Thyroid gland (tissue), 4 donors: Measurements from ENCODE around the gene LUZP2. TPM values are rescaled to one million over a fixed set of nuclear protein-coding genes. Genes with fewer than 3 reads are reported as not detected.

Experiments used
- DNase-seq, 2 donors: peaks; one replicate each; pipeline ENCODE4 v3.0.0-alpha.2; 2019
- H3K27ac ChIP-seq, 3 donors: fragments of 200-600 bp; sonication (generic); 1 replicate in 2 of 3; 2 replicates in 1 of 3; pipeline ENCODE4 v1.5.1; 2016 to 2019; ENCODE audit warnings: mild to moderate bottlenecking in 1 of 3, moderate library complexity in 1 of 3
- H3K27me3 ChIP-seq: fragments of 200-600 bp; sonication (generic); one replicate; pipeline ENCODE4 v1.5.1; 2019
- H3K36me3 ChIP-seq, 2 donors: fragments of 200-600 bp; sonication (generic); one replicate each; pipeline ENCODE4 v1.5.1; 2016 to 2019
- H3K4me1 ChIP-seq, 2 donors: fragments of 200-600 bp; sonication (generic); one replicate each; pipeline ENCODE4 v1.5.1; 2017 to 2019
- H3K4me3 ChIP-seq, 3 donors: fragments of 200-600 bp; sonication (generic); replicated peaks in 1 of 3; 1 replicate in 2 of 3; 2 replicates in 1 of 3; pipeline ENCODE4 v1.5.1; 2016; ENCODE audit warnings: mild to moderate bottlenecking in 1 of 3
- H3K9me3 ChIP-seq: fragments of 200-600 bp; sonication (generic); one replicate; pipeline ENCODE4 v1.5.1; 2017
- CTCF ChIP-seq, 6 experiments: fragments of 200-600 bp in 3 of 6; fragments of 450-650 bp in 3 of 6; sonication (generic) in 3 of 6; IDR thresholded peaks; one replicate each; pipeline ENCODE4 v1.5.1; 2016 to 2019; ENCODE audit warnings: antibody characterized with exemption in 6 of 6, mild to moderate bottlenecking in 2 of 6, inconsistent platforms in 1 of 6, moderate library complexity in 1 of 6
- POLR2A ChIP-seq, 2 donors: fragments of 450-650 bp; IDR thresholded peaks; one replicate each; pipeline ENCODE4 v1.6.1; 2017; ENCODE audit warnings: antibody characterized with exemption in 2 of 2, mild to moderate bottlenecking in 2 of 2, moderate library complexity in 1 of 2
- WGBS, 2 donors: methylation state at CpG; one replicate each; pipeline ENCODE4 v1.1.5; 2017; 5-methylcytosine and 5-hydroxymethylcytosine counted together
- intact Hi-C: fragments of 100-400 bp; cut with DNase I; formaldehyde crosslinking; loops from one replicate; pipeline ENCODE4 v1.15.1; 2023
- total RNA-seq, 4 donors: library from RNA; depleted of rRNA; stranded (reverse); fragments of >200 nt; gene quantifications; one replicate each; pipeline ENCODE4 v1.2.3, GENCODE V29; 2016

Gene LUZP2
- total RNA-seq, 4 donors from 2014 or later: not detected

- Histone ChIP-seq H3K4me3 (no peak overlapping the region), H3K27me3 (no peaks in the 10 kb centered on the region), H3K4me1 (no peaks in the 10 kb centered on the region), H3K9me3 (no peaks in the 10 kb centered on the region), H3K36me3 (no peaks in the 10 kb centered on the region), H3K27ac (no peak overlapping the region)
- no peak for DNase-seq
- intact Hi-C loops: no loop called here
- WGBS, 2 donors: 46 to 54% methylated on average over 3 of the region's 3 CpGs
- TF ChIP-seq POLR2A (IDR thresholded peaks at IDR 0.05) (no peak), CTCF (IDR thresholded peaks at IDR 0.05) (no peak)
Measured at GRCh38 chr11:24509114-24509513, 12.3 kb downstream of the LUZP2 start.

DNA sequence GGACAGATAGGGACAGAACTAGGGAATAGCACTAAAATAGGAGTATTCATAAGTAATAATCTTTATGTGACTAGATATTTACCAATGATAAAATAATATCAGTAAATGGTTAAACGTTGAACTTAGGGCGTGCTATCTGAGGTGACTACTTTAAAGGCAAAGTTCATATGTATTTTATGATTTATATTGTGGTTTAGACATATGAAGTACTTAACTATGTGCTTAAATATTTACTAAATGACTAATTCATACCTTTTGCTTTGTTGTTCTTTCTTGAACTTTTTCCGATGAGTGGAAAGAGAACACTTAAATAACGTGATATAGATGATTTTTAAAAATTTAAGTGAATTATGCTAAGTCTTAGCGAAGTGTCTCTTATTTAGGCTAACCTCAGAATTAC is 14.7 kb downstream of the LUZP2 start:
- Histone ChIP-seq H3K4me3 (no peak overlapping the region), H3K27me3 (no peaks in the 10 kb centered on the region), H3K9me3 (no peaks in the 10 kb centered on the region), H3K36me3 (no peaks in the 10 kb centered on the region), H3K4me1 (no peaks in the 10 kb centered on the region), H3K27ac (no peak overlapping the region)
- intact Hi-C loops: no loop called here
- no peak for DNase-seq
- WGBS, 2 donors: 83 to 85% methylated on average over 5 of the region's 5 CpGs
- TF ChIP-seq CTCF (IDR thresholded peaks at IDR 0.05): no peak
- no peak for TF ChIP-seq POLR2A (IDR thresholded peaks at IDR 0.05)

GRCh38 chr11:24513479-24514218 is 16.8 kb downstream of the LUZP2 start:
- H3K4me3 ChIP-seq: no peak overlapping the region
- TF ChIP-seq POLR2A (IDR thresholded peaks at IDR 0.05) (no peak), CTCF (IDR thresholded peaks at IDR 0.05) (no peak)
- no peaks in the 10 kb centered on the region for H3K27me3 ChIP-seq
- no peak for DNase-seq
- intact Hi-C loops: no loop called here
- H3K4me1 ChIP-seq: no peaks in the 10 kb centered on the region
- no peaks in the 10 kb centered on the region for H3K36me3 ChIP-seq
- H3K27ac ChIP-seq: no peak overlapping the region
- no peaks in the 10 kb centered on the region for H3K9me3 ChIP-seq
- WGBS, 2 donors: 72 to 79% methylated on average over 3 of the region's 3 CpGs

DNA sequence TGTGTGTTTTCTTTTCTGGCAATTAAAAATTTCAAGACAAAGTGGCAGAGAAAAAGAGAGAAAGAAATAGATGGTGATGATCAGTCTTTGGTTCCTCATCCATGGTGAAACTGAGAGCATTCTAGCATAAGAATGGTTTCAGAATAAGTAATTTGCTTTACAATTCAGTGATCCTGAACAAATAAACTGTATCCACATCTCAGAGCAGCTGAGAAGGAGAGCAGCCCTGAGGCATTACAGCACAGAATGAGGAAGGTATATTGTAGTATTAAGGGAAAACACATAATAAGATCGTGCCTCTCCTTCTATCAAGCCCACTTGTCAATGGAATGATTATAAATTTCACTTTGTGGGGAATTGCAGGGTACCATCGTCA is 17.4 kb downstream of the LUZP2 start:
- no peaks in the 10 kb centered on the region for H3K9me3 ChIP-seq
- 50% methylated on average over 2 of the region's 2 CpGs for WGBS, 2 donors

More for the DNA sequence above, 17.4 kb downstream of the LUZP2 start:
- H3K27ac ChIP-seq: no peak overlapping the region
- no peaks in the 10 kb centered on the region for H3K4me1 ChIP-seq
- no peaks in the 10 kb centered on the region for H3K36me3 ChIP-seq
- no peaks in the 10 kb centered on the region for H3K27me3 ChIP-seq
- no peak overlapping the region for H3K4me3 ChIP-seq
- intact Hi-C loops: no loop called here
- TF ChIP-seq POLR2A (IDR thresholded peaks at IDR 0.05) (no peak), CTCF (IDR thresholded peaks at IDR 0.05) (no peak)
- no peak for DNase-seq
